K562 (cell line): Measurements from ENCODE around the gene ADAMTS2. TPM values are rescaled to one million over a fixed set of nuclear protein-coding genes. Genes with fewer than 3 reads are reported as not detected.

Source experiments
- ATAC-seq: fragments of 200-7000 bp; cut with Tn5 transposase; 3 replicates; pipeline ENCODE4 v1.9.1; 2020; ENCODE audit warnings: moderate library complexity
- BruUV-seq: library from RNA; stranded (reverse); fragments of 400-500 nt; replicated peaks from 2 replicates; lab custom pipeline; 2021; lab: Mats Ljungman, UMichigan
- CTCF ChIA-PET: fragments of 300-600 bp; formaldehyde crosslinking; extraction: SDS; loops from one replicate; lab custom pipeline; 2021; ENCODE audit warnings: low intra/inter-chr PET ratio; lab: Yijun Ruan, JAX
- POLR2A ChIA-PET: fragments of 300-600, 350-650 bp; sonication (Branson Sonifier 250); formaldehyde crosslinking; extraction: SDS; loops from one replicate; lab custom pipeline; 2021; ENCODE audit warnings: antibody characterized with exemption, inconsistent platforms; lab: Yijun Ruan, JAX
- DNase-seq, 4 experiments: peaks; one replicate each; pipeline versions ENCODE4 v3.0.0 to v3.0.0-alpha.2; 2011 to 2018; ENCODE audit warnings: low spot score in 3 of 4, mixed read lengths in 3 of 4; ENCODE audit errors: extremely low read depth in 1 of 4
- FAIRE-seq: peaks from 2 replicates; lab custom pipeline; 2011; peaks lifted over from hg19 to GRCh38; lab: Jason Lieb, UNC
- H2AFZ ChIP-seq: 2 replicates; pipeline ENCODE4 v1.6.0; 2011; ENCODE audit warnings: low read depth, low read length, control low read depth, inconsistent platforms
- H3K27ac ChIP-seq: fragments of 200-600 bp; 3 replicates; pipeline ENCODE4 v1.8.0; 2011; ENCODE audit warnings: low read depth, mild to moderate bottlenecking, control low read depth, inconsistent platforms, low read length, moderate library complexity, mixed read lengths; ENCODE audit errors: extremely low read depth
- H3K27me3 ChIP-seq, 2 experiments: fragments of 300-600 bp in 1 of 2; 2 replicates in 1 of 2; 3 replicates in 1 of 2; pipeline versions ENCODE4 v1.6.0 to v1.8.0; 2011; ENCODE audit warnings: inconsistent platforms in 2 of 2, low read length in 2 of 2, mild to moderate bottlenecking in 1 of 2, mixed read lengths in 1 of 2, moderate library complexity in 1 of 2; ENCODE audit not compliant: control insufficient read depth in 2 of 2, insufficient read depth in 2 of 2
- H3K36me3 ChIP-seq: fragments of 300-600 bp; 3 replicates; pipeline ENCODE4 v1.8.0; 2011; ENCODE audit warnings: mild to moderate bottlenecking, low read length, inconsistent platforms; ENCODE audit not compliant: control insufficient read depth, insufficient read depth
- H3K4me1 ChIP-seq, 2 experiments: fragments of 200-600 bp in 1 of 2; replicated peaks in 1 of 2; 2 replicates in 1 of 2; 3 replicates in 1 of 2; pipeline versions ENCODE4 v1.5.1 to v1.8.0; 2011; ENCODE audit warnings: inconsistent platforms in 2 of 2, low read length in 2 of 2, mild to moderate bottlenecking in 1 of 2, mixed read lengths in 1 of 2, moderate library complexity in 1 of 2; ENCODE audit not compliant: control insufficient read depth in 2 of 2, insufficient read depth in 2 of 2
- H3K4me2 ChIP-seq: 2 replicates; pipeline ENCODE4 v1.6.1; 2011; ENCODE audit warnings: low read length, control low read depth, inconsistent platforms, mixed read lengths; ENCODE audit not compliant: insufficient read depth
- H3K4me3 ChIP-seq: fragments of 200-600 bp; sonication (generic), shearing (Covaris generic); 2 replicates; pipeline ENCODE4 v1.5.1; 2016; ENCODE audit warnings: control low read depth, inconsistent platforms
- H3K79me2 ChIP-seq: fragments of 200-600 bp; 3 replicates; pipeline ENCODE4 v1.8.0; 2011; ENCODE audit warnings: low read length, inconsistent platforms; ENCODE audit not compliant: control insufficient read depth, insufficient read depth
- H3K9ac ChIP-seq, 2 experiments: 2 replicates each; pipeline versions ENCODE4 v1.6.0 to v1.6.1; 2011; ENCODE audit warnings: low read depth in 2 of 2, low read length in 2 of 2, control low read depth in 1 of 2, inconsistent platforms in 1 of 2, mild to moderate bottlenecking in 1 of 2, mixed read lengths in 1 of 2; ENCODE audit not compliant: insufficient read depth in 1 of 2
- H3K9me1 ChIP-seq: one replicate; pipeline ENCODE4 v1.6.0; 2011; ENCODE audit warnings: inconsistent platforms, mild to moderate bottlenecking, low read length, moderate library complexity; ENCODE audit not compliant: control insufficient read depth, insufficient read depth
- H3K9me3 ChIP-seq: replicated peaks from 2 replicates; pipeline ENCODE4 v1.5.1; 2011; ENCODE audit warnings: low read depth, low read length, inconsistent platforms; ENCODE audit not compliant: control insufficient read depth, insufficient read depth
- H4K20me1 ChIP-seq: replicated peaks from 2 replicates; pipeline ENCODE4 v1.6.1; 2011; ENCODE audit warnings: low read length, inconsistent platforms, mixed read lengths; ENCODE audit not compliant: control insufficient read depth, insufficient read depth
- CAMTA2 ChIP-seq: fragments of 250-450 bp; sonication (Bioruptor Pico); conservative IDR thresholded peaks from 2 replicates; pipeline ENCODE4 v1.5.1; 2022
- ELF4 ChIP-seq: fragments of 450-650 bp; formaldehyde crosslinking; IDR thresholded peaks from 2 replicates; pipeline ENCODE4 v1.4.0; 2022; ENCODE audit warnings: missing genetic modification characterization
- EZH2 ChIP-seq: IDR thresholded peaks from 2 replicates; pipeline ENCODE4 v1.6.1; 2012; ENCODE audit warnings: low read depth, mild to moderate bottlenecking, inconsistent platforms, low read length, borderline replicate concordance
- FOXP1 ChIP-seq: sonication (generic); formaldehyde crosslinking; IDR thresholded peaks from 2 replicates; pipeline ENCODE4 v1.8.0; 2022; ENCODE audit warnings: mild to moderate bottlenecking, missing genetic modification reagents
- HDAC1 ChIP-seq, 2 experiments: fragments of 450-650 bp; IDR thresholded peaks; 2 replicates each; pipeline ENCODE4 v1.6.1; 2016 to 2017; ENCODE audit warnings: inconsistent platforms in 1 of 2, mild to moderate bottlenecking in 1 of 2, moderate library complexity in 1 of 2
- HDGF ChIP-seq: fragments of 450-650 bp; IDR thresholded peaks from 2 replicates; pipeline ENCODE4 v1.6.1; 2016
- HNRNPLL ChIP-seq: fragments of 200-400 bp; formaldehyde crosslinking; IDR thresholded peaks from 2 replicates; pipeline ENCODE4 v1.6.1; 2017; ENCODE audit warnings: low read length, low read depth, mild to moderate bottlenecking; ENCODE audit not compliant: poor library complexity, severe bottlenecking
- IFI16 ChIP-seq: fragments of 250-450 bp; sonication (Bioruptor Pico); IDR thresholded peaks from 2 replicates; pipeline ENCODE4 v2.1.2; 2022; ENCODE audit warnings: mild to moderate bottlenecking, inconsistent platforms
- L3MBTL2 ChIP-seq: fragments of 450-650 bp; IDR thresholded peaks from 2 replicates; pipeline ENCODE4 v1.6.1; 2016; ENCODE audit warnings: mild to moderate bottlenecking, moderate library complexity
- PRMT5 ChIP-seq: sonication (generic); formaldehyde crosslinking; IDR thresholded peaks from 2 replicates; pipeline ENCODE4 v1.5.0; 2020; ENCODE audit warnings: missing genetic modification reagents
- SMAD3 ChIP-seq: fragments of 450-650 bp; formaldehyde crosslinking; conservative IDR thresholded peaks from 2 replicates; pipeline ENCODE4 v1.4.0; 2020; ENCODE audit warnings: mild to moderate bottlenecking
- STAT5B ChIP-seq: fragments of 250-450 bp; sonication (Bioruptor Pico); IDR thresholded peaks from 2 replicates; pipeline ENCODE4 v1.8.0; 2021; ENCODE audit warnings: mild to moderate bottlenecking, inconsistent platforms
- TSC22D4 ChIP-seq: fragments of 450-650 bp; IDR thresholded peaks from 2 replicates; pipeline ENCODE4 v1.6.1; 2016; ENCODE audit warnings: missing genetic modification characterization, missing biosample characterization, control low read depth
- ZNF436 ChIP-seq: fragments of 250-450, 450-650 bp; sonication (Bioruptor Pico); formaldehyde crosslinking; IDR thresholded peaks from 2 replicates; pipeline ENCODE4 v1.7.0; 2020; ENCODE audit warnings: mild to moderate bottlenecking
- ZNF444 ChIP-seq: fragments of 250-450 bp; sonication (Bioruptor Pico); IDR thresholded peaks from 2 replicates; pipeline ENCODE4 v1.4.0; 2020; ENCODE audit warnings: mild to moderate bottlenecking, moderate library complexity
- ZNF717 ChIP-seq: fragments of 250-450 bp; sonication (Bioruptor Pico); IDR thresholded peaks from 2 replicates; pipeline ENCODE4 v1.5.0; 2021
- ZNF75A ChIP-seq: fragments of 450-650 bp; formaldehyde crosslinking; IDR thresholded peaks from 2 replicates; pipeline ENCODE4 v1.4.0; 2020; ENCODE audit warnings: mild to moderate bottlenecking
- WGBS: fragments of 100-300 bp; shearing (Covaris generic); methylation state at CpG from one replicate; pipeline ENCODE4 v1.1.6; 2016; ENCODE audit warnings: low coverage, mixed read lengths; ENCODE audit not compliant: insufficient coverage; ENCODE audit errors: missing lambda C conversion rate; 5-methylcytosine and 5-hydroxymethylcytosine counted together
- in situ Hi-C: fragments of 300-500 bp; cut with MboI; formaldehyde crosslinking; loops from 4 replicates; pipeline ENCODE4 v1.15.0; 2018; ENCODE audit warnings: inconsistent platforms, mixed read lengths
- intact Hi-C: fragments of 100-400 bp; cut with micrococcal nuclease; formaldehyde crosslinking; loops from 2 replicates; pipeline ENCODE4 v1.14.2; 2022
- polyA plus RNA-seq, 8 experiments: library from polyadenylated mRNA; depleted of rRNA in 4 of 8; stranded (reverse) in 5 of 8; unstranded in 3 of 8; fragments of >200 nt; fragmentation: Nextera tagmentation in 2 of 8; fragmentation: Illumina TruSeq in 1 of 8; extraction: Ambion mirVana in 2 of 8; extraction: Trizol in 1 of 8; gene quantifications; 2 replicates each; pipeline versions ENCODE4 v1.2.1 to v1.2.3, GENCODE V29; 2011 to 2014; ENCODE audit warnings: inconsistent platforms in 1 of 8, missing spikeins in 1 of 8
- total RNA-seq, 7 experiments: library from RNA; depleted of rRNA in 6 of 7; stranded (reverse); fragments of >200 nt in 6 of 7; fragmentation: Illumina TruSeq in 2 of 7; extraction: Trizol in 2 of 7; gene quantifications; 2 replicates each; pipeline versions ENCODE4 v1.2.1 to v1.2.3, GENCODE V29; 2011 to 2021; ENCODE audit warnings: low replicate concordance in 1 of 7
- TF ChIP-seq, protein P1 (sequence below): sonication (generic); IDR thresholded peaks from 2 replicates; pipeline ENCODE4 v1.6.1; 2016

ADAMTS2 gene
- total and polyA plus RNA-seq, 9 of the 15 experiments (the other 6 are each of a cell fraction or from before 2014, with no cell fraction given) = not detected

DNA sequence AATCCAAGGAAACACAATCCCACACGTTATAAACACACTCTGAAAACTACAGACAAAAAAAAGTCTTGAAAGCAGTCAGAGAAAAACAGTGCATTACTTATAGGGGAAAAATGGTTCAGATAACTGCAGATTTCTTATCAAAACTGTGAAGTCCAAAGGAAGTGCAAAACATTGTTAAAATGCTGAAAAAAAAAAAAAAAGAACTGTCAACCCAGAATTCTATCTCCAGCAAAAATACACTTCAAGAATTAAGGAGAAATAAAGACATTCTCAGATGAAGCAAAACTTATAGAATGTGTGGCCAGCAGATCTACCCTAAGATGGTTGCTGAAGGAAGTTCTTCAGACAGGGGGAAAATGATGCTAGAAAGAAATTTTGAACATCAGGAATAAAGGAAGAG lies 40.4 kb downstream of the ADAMTS2 start:
- WGBS = 0% methylated on average over 1 of the region's 1 CpG
- in situ Hi-C loops (no loop called here), intact Hi-C loops (no loop called here)
- Histone ChIP-seq H3K27ac (no peak overlapping the region), H3K36me3 (no peaks in the 10 kb centered on the region), H3K4me3 (no peak overlapping the region), H3K27me3 (peaks cover 4 to 55% of the 10 kb centered on the region in 2 experiments; a peak in 4 of 5 replicates), H3K4me2 (no peak overlapping the region), H4K20me1 (no peaks in the 10 kb centered on the region), H3K4me1 (peaks cover 0 to 9% of the 10 kb centered on the region in 2 experiments; a peak in 2 of 5 replicates), H2AFZ (no peak overlapping the region), H3K9ac (no peak overlapping the region), H3K9me1 (no peaks in the 10 kb centered on the region), H3K9me3 (no peaks in the 10 kb centered on the region), H3K79me2 (no peaks in the 10 kb centered on the region)
- ChIA-PET POLR2A (no interaction called here), CTCF (no interaction called here)
- TF ChIP-seq HDGF (no peak), TSC22D4 (tag) (no peak), STAT5B (no peak), ZNF717 (CRISPR knock-in tag) (no peak), CAMTA2 (CRISPR knock-in tag) (no peak), HDAC1 (IDR thresholded peaks at IDR 0.05) (no peak), ZNF75A (CRISPR knock-in tag) (no peak), ZNF444 (CRISPR knock-in tag) (no peak), L3MBTL2 (no peak), SMAD3 (no peak), PRMT5 (no peak), IFI16 (CRISPR knock-in tag) (no peak), EZH2 (no peak), ZNF436 (CRISPR knock-in tag) (no peak), HNRNPLL (no peak), ELF4 (no peak), FOXP1 (CRISPR knock-in tag) (no peak)
- TF ChIP-seq, protein P1, sequence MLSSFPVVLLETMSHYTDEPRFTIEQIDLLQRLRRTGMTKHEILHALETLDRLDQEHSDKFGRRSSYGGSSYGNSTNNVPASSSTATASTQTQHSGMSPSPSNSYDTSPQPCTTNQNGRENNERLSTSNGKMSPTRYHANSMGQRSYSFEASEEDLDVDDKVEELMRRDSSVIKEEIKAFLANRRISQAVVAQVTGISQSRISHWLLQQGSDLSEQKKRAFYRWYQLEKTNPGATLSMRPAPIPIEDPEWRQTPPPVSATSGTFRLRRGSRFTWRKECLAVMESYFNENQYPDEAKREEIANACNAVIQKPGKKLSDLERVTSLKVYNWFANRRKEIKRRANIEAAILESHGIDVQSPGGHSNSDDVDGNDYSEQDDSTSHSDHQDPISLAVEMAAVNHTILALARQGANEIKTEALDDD = no peak
- DNase-seq (no peak), FAIRE-seq (no peak), ATAC-seq (no peak)
- no TSS peak for BruUV-seq
